Vagina (tissue), 2 donors: ENCODE data around the gene ADAMTS13.

Experiments
- CTCF ChIP-seq, 3 experiments: fragments of 450-650 bp in 2 of 3; fragments of 200-600 bp in 1 of 3; sonication (generic) in 1 of 3; IDR thresholded peaks; one replicate each; pipeline ENCODE4 v1.5.1; 2017 to 2019; ENCODE audit warnings: antibody characterized with exemption in 3 of 3, mild to moderate bottlenecking in 2 of 3, moderate library complexity in 2 of 3
- POLR2A ChIP-seq, 2 donors: fragments of 450-650 bp; IDR thresholded peaks; one replicate each; pipeline ENCODE4 v1.6.1; 2017; ENCODE audit warnings: antibody characterized with exemption in 2 of 2, mild to moderate bottlenecking in 2 of 2, moderate library complexity in 2 of 2
- POLR2AphosphoS5 ChIP-seq, 2 donors: sonication (generic); formaldehyde crosslinking; IDR thresholded peaks; one replicate each; pipeline ENCODE4 v1.9.0; 2017; ENCODE audit warnings: antibody characterized with exemption in 2 of 2, mild to moderate bottlenecking in 2 of 2, low read depth in 1 of 2; ENCODE audit not compliant: insufficient read depth in 1 of 2

- no peak for TF ChIP-seq CTCF (IDR thresholded peaks at IDR 0.05)
- TF ChIP-seq POLR2A (IDR thresholded peaks at IDR 0.05) = no peak
- TF ChIP-seq POLR2AphosphoS5 (IDR thresholded peaks at IDR 0.05; ENCODE audit: insufficient read depth in 1 of 2, low read depth in 1 of 2) = no peak
Observed at GRCh38 chr9:133384736-133385321, 37.3 kb upstream of the ADAMTS13 start.
